Ovary (tissue), 9 donors: ENCODE measurements around the gene HIVEP3. TPM values are rescaled to one million over a fixed set of nuclear protein-coding genes. Genes with fewer than 3 reads are reported as not detected.

Experiments
- DNase-seq, 5 donors: peaks; one replicate each; pipeline ENCODE4 v3.0.0-alpha.2; 2019 to 2020
- H3K27ac ChIP-seq, 2 donors: fragments of 200-600 bp; one replicate each; pipeline versions ENCODE4 v1.5.1 to v1.8.0; 2019 to 2022
- H3K27me3 ChIP-seq: fragments of 200-600 bp; one replicate; pipeline ENCODE4 v1.8.0; 2022
- H3K36me3 ChIP-seq: fragments of 200-600 bp; sonication (generic); one replicate; pipeline ENCODE4 v1.5.1; 2019
- H3K4me1 ChIP-seq: one replicate; pipeline ENCODE4 v1.8.1; 2013; ENCODE audit warnings: mild to moderate bottlenecking, moderate library complexity; ENCODE audit not compliant: insufficient read depth
- H3K4me3 ChIP-seq: fragments of 200-600 bp; sonication (generic); one replicate; pipeline ENCODE4 v1.5.1; 2017
- H3K9me3 ChIP-seq, 2 donors: fragments of 200-600 bp in 1 of 2; sonication (generic) in 1 of 2; one replicate each; pipeline versions ENCODE4 v1.5.1 to v1.8.1; 2013 to 2019; ENCODE audit warnings: mild to moderate bottlenecking in 1 of 2, moderate library complexity in 1 of 2
- EP300 ChIP-seq: sonication (generic); formaldehyde crosslinking; IDR thresholded peaks from one replicate; pipeline ENCODE4 v1.6.1; 2017; ENCODE audit warnings: antibody characterized with exemption
- POLR2A ChIP-seq: fragments of 450-650 bp; IDR thresholded peaks from one replicate; pipeline ENCODE4 v1.6.1; 2017; ENCODE audit warnings: antibody characterized with exemption, mild to moderate bottlenecking, moderate library complexity
- WGBS, 3 donors: extraction: QIAGEN DNeasy Blood & Tissue Kit in 1 of 3; methylation state at CpG; one replicate each; pipeline versions ENCODE4 v1.1.5 to v1.1.7; 2013 to 2017; 5-methylcytosine and 5-hydroxymethylcytosine counted together
- intact Hi-C, 4 donors: fragments of 100-400 bp; cut with DNase I; formaldehyde crosslinking; loops; one replicate each; pipeline versions ENCODE4 v1.11.0 to v1.15.1; 2022 to 2023
- polyA plus RNA-seq, 2 donors: library from polyadenylated mRNA; stranded (reverse); fragments of 200-250 nt in 1 of 2; fragments of 350-450 nt in 1 of 2; fragmentation: Illumina TruSeq in 1 of 2; extraction: RNeasy Lipid Tissue Mini Kit (QIAGEN cat#74804) in 1 of 2; gene quantifications; one replicate each; pipeline ENCODE4 v1.2.3, GENCODE V29; 2013 to 2014
- total RNA-seq, 7 donors: library from RNA; depleted of rRNA in 2 of 7; stranded (reverse); fragments of >200 nt in 2 of 7; fragmentation: NEBNext Ultra II Directional in 3 of 7; extraction: Animal tissue kit (Norgen Biotek cat#: 25700) in 3 of 7; gene quantifications; one replicate each; pipeline versions ENCODE4 v1.1.0 to v1.2.4, GENCODE V29; 2016 to 2023
- TF ChIP-seq, protein P1 (sequence below), 3 donors: fragments of 450-650 bp in 2 of 3; fragments of 200-600 bp in 1 of 3; IDR thresholded peaks; one replicate each; pipeline versions ENCODE4 v1.5.1 to v1.8.0; 2016 to 2022; ENCODE audit warnings: antibody characterized with exemption in 3 of 3, mild to moderate bottlenecking in 1 of 3
- donor health status: DM: no; HTN: no; CAD: no; lungs with moderate emphysema.
- donor health status: DM: no; HTN: no; CAD: no.
- donor health status: Bipolar disorder and iron deficiency.
- donor health status: DM: yes; HTN: yes; CAD: no.
- donor health status: DM: no; HTN: no; CAD: no.
- donor health status: DM: yes; HTN: yes; CAD: no.

HIVEP3 gene
- total and polyA plus RNA-seq, 9 donors = 3.0 to 7.5 (median 5.2) TPM

DNA sequence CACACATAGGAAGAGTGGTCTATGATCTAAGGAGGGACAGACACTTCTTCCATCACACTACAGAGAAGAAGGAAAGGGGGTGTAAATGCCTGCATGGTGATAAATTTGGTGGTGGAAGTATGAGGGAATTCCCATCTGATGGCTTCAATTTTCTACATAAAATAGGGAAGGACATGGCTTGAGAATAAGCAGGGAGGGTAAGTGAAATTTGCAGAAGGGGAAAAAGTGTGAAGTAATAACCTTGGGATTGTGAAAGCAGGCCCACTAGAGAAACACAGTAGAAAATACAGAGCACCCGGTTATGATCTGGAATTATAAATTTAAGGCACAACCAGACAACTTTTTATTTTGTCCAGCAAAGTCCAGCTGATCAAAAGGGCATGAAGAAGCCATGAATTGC is 22.7 kb upstream of the HIVEP3 start:
- H3K9me3 ChIP-seq = no peaks in the 10 kb centered on the region
- no peaks in the 10 kb centered on the region for H3K27me3 ChIP-seq
- no peak overlapping the region for H3K4me3 ChIP-seq
- H3K27ac ChIP-seq = no peak overlapping the region
- WGBS, 3 donors = 86 to 93% (median 92%) methylated on average over 1 of the region's 1 CpG
- TF ChIP-seq EP300 = no peak
- TF ChIP-seq, protein P1, sequence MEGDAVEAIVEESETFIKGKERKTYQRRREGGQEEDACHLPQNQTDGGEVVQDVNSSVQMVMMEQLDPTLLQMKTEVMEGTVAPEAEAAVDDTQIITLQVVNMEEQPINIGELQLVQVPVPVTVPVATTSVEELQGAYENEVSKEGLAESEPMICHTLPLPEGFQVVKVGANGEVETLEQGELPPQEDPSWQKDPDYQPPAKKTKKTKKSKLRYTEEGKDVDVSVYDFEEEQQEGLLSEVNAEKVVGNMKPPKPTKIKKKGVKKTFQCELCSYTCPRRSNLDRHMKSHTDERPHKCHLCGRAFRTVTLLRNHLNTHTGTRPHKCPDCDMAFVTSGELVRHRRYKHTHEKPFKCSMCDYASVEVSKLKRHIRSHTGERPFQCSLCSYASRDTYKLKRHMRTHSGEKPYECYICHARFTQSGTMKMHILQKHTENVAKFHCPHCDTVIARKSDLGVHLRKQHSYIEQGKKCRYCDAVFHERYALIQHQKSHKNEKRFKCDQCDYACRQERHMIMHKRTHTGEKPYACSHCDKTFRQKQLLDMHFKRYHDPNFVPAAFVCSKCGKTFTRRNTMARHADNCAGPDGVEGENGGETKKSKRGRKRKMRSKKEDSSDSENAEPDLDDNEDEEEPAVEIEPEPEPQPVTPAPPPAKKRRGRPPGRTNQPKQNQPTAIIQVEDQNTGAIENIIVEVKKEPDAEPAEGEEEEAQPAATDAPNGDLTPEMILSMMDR (IDR thresholded peaks at IDR 0.05) = no peak
- TF ChIP-seq POLR2A = no peak
- no peaks in the 10 kb centered on the region for H3K4me1 ChIP-seq
- H3K36me3 ChIP-seq = no peaks in the 10 kb centered on the region
- no peak for DNase-seq
- intact Hi-C loops = no loop called here

DNA sequence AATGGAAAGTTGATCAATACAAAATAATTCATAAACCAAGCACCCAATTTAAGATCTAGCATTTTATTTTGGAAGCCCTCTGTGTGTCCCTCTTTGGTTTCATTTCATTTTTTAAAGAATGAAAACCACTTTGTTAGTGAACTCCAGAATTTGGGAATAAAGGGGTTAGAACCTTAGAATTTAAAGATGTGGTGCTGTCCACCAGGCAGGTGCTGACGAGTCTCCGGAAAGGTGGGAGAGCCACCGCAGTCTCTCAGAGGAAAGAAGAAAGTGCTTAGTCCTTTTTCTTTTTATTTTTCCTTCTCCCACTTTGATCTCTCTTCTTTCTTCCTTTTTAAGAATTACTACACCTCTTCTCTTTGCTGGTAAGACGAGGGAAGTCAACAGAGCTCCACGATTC is 20.5 kb upstream of the HIVEP3 start:
- WGBS, 3 donors = 38 to 40% (median 39%) methylated on average over 5 of the region's 5 CpGs
- no peaks in the 10 kb centered on the region for H3K9me3 ChIP-seq
- no peaks in the 10 kb centered on the region for H3K4me1 ChIP-seq
- TF ChIP-seq, protein P1 (IDR thresholded peaks at IDR 0.05) = no peak
- no peak for TF ChIP-seq EP300
- no peak for TF ChIP-seq POLR2A
- no peaks in the 10 kb centered on the region for H3K36me3 ChIP-seq
- no peak for DNase-seq
- intact Hi-C loops = no loop called here
- no peak overlapping the region for H3K27ac ChIP-seq
- no peak overlapping the region for H3K4me3 ChIP-seq
- H3K27me3 ChIP-seq = no peaks in the 10 kb centered on the region

DNA sequence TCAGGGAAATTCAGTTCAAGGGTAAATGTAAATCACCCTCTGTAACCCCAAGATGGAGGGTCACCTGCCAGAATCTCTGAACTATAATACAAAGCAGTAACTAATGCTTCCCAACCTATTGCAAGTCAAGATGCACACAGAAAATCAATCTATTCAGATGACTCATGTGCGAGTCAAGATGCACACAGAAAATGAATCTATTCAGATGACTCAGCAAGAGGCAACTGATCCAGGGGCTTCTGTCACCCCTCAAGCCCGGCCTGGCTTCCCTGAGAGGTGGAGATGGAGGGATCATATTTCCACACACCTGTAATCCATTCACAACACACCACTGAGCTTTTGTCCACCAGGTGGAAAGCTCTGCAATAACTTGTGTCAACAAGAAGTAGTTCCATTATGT is 17.4 kb upstream of the HIVEP3 start:
- intact Hi-C loops = no loop called here
- H3K36me3 ChIP-seq = no peaks in the 10 kb centered on the region
- DNase-seq = no peak
- H3K4me3 ChIP-seq = no peak overlapping the region
- 67 to 68% (median 67%) methylated on average over 2 of the region's 2 CpGs for WGBS, 3 donors
- no peaks in the 10 kb centered on the region for H3K4me1 ChIP-seq
- no peak overlapping the region for H3K27ac ChIP-seq
- no peaks in the 10 kb centered on the region for H3K27me3 ChIP-seq
- TF ChIP-seq, protein P1 (IDR thresholded peaks at IDR 0.05) = no peak
- TF ChIP-seq EP300 (no peak), POLR2A (no peak)
- peaks cover 0 to 3% of the 10 kb centered on the region in 2 donors for H3K9me3 ChIP-seq

DNA sequence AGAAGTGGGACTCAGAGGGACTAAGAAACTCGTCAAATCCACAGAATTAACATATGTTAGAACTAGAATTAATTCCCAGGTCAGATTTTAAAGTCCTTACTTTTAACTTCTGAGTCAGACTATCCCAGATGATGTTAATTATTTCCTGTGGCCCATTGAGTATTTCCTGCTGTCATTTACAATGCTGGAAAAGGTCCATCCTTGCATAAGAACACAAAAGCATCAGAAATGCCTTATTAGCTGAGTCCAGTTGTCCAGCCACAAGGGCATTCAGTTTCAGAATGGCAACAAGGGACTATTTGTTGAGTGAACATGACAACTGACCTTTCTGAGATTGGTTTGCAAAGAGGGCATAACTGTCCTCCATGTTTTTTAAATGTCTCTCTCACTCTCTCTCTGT is 16.5 kb upstream of the HIVEP3 start:
- H3K4me3 ChIP-seq = no peak overlapping the region
- H3K9me3 ChIP-seq = peaks cover 0 to 3% of the 10 kb centered on the region in 2 donors
- intact Hi-C loops = no loop called here
- no peaks in the 10 kb centered on the region for H3K4me1 ChIP-seq
- no peaks in the 10 kb centered on the region for H3K36me3 ChIP-seq
- no peaks in the 10 kb centered on the region for H3K27me3 ChIP-seq
- 64 to 73% (median 73%) methylated on average over 1 of the region's 1 CpG for WGBS, 3 donors
- TF ChIP-seq, protein P1 (IDR thresholded peaks at IDR 0.05) = no peak
- TF ChIP-seq POLR2A = no peak
- TF ChIP-seq EP300 = no peak
- H3K27ac ChIP-seq = no peak overlapping the region
- DNase-seq = no peak
